HG02870 (cell line): ENCODE results near the gene KLF18.
"Not testable (repeated sequence)": the region's sequence is repeated elsewhere in the genome, so short reads cannot be mapped to it uniquely, and the experiment has no call there.

Experiments
- ATAC-seq: cut with Tn5 transposase; IDR thresholded peaks from one replicate; pipeline ENCODE4 v1.9.1; 2021; ENCODE audit warnings: mild to moderate bottlenecking, moderate library complexity; ENCODE audit not compliant: unreplicated experiment

The KLF18 gene

GRCh38 chr1:44141531-44141930, at the start of gene KLF18:
Gene KLF18, minus strand, starts transcription at chr1:44141631. Its CDS starts 0 bp downstream, at chr1:44141631.
- no peak for ATAC-seq

DNA sequence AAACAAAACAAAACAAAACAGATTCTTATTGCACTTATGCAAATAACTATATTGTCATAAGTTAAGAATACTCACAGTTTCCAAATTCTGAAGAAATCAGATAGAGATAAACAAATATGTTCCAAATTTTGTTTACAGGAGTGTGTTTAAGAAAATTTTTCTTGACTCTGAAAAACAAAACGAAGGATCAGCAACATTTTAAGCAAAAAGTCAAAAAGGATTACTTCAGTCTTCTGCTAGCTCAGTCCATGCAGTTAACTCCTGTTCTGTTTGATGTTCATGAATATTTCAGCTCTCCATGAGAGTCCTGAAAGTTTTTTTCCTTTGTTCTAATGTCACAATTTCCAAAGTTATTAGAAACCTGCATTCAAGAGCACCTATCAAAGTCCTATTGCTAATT, 33.2 kb upstream of the KLF18 start:
- ATAC-seq, result no peak

DNA sequence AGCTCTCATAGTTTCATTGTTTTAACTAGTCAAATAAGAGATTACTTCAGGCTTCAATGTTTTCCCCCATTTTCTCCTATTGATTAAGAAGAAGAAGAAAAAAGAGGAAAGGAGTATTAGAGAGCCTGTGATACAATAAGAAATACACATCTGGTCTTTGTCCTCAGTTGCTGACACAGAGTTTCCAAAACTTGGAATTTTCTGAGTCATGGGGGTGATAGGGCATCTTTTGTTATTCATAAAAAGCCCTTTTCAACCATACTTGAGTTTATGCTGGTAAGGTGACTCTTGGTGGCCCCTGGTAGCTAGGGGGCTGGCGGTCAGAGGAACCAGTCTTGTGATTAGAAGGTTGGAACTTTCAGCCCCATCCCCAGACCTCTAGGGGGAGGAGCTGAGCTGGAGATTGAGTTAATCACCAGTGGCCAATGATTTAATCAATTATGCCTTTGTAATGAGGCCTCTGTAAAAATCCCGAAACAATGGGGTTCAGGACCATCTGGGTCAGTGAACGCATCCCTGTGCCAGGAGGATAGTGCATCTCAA, 28.9 kb upstream of the KLF18 start:
- no peak for ATAC-seq

- no peak for ATAC-seq
Observed at GRCh38 chr1:44168520-44169098, 27.2 kb upstream of the KLF18 start.

DNA sequence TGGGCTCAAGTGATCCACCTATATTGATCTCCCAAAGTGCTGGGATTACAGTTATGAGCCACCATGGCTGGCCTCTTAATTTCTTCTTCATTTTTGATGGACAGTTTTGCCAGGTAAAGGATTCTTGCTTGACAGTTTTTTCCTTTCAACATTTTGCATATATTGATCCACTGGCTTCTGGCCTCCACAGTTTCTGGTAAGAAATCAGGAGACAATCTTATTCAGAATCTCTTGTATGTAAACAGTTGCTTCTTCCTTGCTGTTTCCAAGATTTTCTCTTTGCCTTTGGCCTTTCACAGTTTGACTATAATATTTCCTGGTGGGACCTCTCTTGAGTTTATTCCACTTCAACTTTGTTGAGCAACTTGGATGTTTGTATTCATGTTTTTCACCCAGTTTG, 20.1 kb upstream of the KLF18 start:
- ATAC-seq, result no peak

DNA sequence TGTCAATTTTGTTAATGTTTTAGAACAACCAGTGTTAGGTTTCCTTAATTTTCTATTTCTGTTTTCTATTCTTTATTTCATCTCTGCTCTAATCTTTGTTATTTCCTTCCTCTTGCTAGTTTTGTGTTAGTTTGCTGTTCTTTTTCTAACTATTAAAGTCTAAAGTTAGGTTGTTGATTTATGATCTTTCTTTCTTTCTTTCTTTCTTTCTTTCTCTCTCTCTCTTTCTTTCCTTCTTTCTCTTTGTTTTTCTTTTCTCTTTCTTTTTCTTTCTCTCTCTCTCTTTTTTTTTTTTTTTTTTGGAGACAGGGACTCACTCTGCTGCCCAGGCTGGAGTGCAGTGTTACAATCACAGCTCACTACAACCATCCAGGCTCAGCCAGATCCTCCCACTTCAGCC, 17.4 kb upstream of the KLF18 start:
- no peak for ATAC-seq

DNA sequence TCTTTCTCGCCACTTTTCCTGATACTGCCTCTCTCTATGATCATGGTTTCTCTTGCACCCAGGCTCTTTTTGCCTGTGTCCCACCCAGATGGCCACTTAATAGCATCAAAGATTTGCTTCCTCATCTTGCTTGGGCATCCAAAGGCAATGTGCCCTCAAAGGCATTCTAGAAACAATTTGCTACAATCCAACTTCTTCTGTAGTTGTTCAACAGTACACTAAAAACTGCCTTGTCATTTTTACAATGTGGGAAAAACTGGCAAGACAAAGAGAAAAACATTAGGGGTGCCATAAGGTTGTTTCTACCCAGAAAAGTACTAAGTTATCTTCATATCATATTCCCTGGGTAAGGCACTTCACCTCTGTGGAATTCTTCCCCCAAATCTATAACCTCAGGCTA, 16.5 kb upstream of the KLF18 start:
- no peak for ATAC-seq

DNA sequence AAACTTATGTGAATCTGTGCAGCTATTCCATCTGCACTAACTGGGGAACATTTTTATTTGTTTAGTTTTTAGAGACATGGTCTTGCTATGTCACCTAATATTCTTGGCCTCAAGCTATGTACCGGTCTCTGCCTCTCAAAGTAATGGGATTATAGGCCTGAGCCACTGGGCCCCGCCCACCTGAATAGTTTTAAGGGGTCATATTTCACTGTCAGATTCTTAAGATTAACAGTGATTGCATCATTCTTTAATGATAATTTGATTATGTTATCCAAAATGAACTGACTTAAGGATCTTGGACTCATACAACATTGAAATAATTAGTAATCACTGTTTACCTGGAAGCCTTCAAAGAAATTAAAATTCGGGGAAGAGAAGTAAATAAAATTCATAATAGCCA, 12.6 kb upstream of the KLF18 start:
- no peak for ATAC-seq

DNA sequence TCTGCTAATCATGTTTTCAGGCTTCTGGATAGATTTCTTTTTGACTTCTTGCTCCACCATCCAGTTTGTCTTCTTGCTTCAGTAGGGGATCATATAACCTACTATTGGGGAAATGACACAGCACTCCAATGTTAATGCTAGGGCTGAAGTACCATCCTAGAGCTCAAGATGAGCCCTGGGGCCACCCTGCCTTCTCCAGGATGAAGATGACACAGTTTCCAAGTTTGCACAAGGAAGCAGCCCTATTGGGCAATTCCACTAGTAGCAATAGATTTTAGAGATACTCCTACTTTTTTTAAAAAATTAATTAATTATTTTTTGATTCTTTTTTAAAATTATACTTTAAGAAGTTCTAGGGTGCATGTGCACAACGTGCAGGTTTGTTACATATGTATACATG, 11.3 kb upstream of the KLF18 start:
- no peak for ATAC-seq

DNA sequence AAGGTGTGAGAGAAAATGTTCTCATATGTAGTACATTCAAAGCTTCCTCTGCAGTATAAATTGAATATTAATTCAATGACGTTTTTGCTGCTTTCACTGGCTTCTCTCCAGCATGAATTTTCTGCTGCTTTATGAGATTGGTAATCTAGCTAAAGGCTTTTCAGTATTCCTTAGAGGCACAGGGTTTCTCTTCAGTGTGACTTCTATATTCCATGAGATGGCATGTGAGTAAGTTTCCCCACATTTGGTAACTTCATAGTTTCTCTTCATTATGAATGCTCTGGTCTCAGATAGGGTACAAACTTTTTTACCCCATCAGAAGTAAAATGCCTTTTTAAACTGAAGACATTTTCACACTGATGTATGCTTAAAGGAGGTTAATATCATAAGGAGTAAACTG, 10.4 kb upstream of the KLF18 start:
- ATAC-seq, result no peak

DNA sequence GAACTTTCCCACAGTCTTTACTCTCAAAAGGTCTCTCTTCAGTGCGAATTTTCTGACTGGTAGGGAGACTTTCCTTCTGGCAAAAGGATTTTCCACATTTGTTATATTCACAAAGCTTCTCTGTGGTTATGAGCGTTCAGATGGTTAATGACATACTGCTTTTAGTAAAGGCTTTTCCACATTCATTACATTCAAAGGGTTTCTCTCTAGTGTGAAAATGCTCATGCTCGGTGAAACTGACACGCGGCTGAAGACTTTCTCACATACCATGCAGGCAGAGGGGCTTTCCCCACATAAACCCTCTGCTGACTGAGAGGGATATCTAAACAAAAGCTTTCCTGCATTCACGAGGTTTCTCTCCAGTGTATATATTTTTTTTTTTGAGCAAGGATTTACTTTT, 9.9 kb upstream of the KLF18 start:
- no peak for ATAC-seq

GRCh38 chr1:44147582-44147981, 6.2 kb upstream of the KLF18 start:
- ATAC-seq, result no peak

DNA sequence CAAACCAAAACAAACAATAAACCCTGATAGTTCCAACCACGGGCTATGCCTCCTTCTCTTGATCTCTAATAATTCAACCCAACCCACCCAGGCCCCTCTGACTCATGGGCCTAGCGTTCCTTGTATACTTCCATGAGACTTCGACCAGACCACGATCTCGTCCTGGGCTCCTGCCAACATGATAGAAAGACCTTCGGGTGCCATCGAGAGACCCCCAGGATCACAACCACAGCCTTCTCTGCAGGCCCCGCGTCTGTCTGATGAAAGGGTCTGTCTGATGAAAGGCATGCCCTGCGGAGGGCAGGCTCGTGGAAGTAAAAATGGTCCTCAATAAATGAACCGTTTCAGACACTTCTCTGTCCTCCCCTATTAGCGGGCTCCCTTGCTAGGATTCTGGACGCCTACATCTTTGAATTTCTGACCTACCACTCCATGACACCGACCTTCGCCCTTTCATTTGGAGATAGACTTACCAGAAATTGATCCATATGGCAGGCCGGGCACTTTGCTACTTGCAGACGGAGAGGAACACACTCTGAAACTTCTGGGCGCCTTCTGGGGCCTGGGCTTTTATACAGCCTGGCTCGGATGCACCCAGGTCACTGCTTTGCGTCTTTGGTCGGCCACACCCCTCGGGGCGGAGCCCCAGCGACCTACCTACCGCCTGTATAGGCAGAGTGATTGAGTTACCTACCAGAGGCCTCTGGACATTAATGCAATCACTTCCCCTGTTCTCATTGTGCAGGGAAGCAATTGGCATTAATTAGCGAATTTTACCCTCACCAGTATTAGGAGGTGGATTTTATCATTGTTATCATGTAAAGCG, 5.3 kb upstream of the KLF18 start:
- ATAC-seq, result no peak

- ATAC-seq, result no peak
Observed at GRCh38 chr1:44144962-44145756, 3.7 kb upstream of the KLF18 start.

DNA sequence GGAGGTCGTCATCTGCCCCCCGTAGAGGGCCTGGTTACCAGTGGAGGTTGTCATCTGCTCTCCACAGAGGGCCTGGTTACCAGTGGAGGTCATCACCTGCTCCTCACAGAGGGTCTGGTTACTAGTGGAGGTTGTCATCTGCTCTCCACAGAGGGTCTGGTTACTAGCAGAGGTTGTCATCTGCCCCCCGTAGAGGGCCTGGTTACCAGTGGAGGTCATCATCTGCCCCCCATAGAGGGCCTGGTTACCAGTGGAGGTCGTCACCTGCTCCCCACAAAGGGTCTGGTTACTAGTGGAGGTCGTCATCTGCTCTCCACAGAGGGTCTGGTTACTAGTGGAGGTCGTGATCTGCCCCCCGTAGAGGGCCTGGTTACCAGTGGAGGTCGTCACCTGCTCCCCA, 1.9 kb downstream of the KLF18 start:
- ATAC-seq, result not testable (repeated sequence)

DNA sequence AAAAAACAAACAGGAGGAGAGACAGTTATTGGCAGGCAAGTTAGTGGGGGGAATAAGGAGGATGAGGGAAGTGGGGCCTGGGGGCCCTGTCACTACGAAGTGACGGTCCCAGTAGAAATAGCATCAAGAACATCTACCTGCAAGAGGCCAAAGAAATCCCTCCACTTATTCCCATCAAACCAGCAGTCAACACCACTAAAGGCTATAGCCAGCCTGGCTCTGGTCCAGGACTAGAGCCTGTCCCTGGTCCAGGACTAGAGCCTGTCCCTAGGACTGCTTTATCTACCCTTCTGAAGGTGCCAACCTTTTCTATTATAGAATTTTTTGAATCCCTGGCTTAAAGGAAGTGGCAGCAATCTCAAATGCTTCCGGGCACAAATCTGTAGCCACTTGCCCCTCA, 3.2 kb downstream of the KLF18 start:
- ATAC-seq, result no peak

DNA sequence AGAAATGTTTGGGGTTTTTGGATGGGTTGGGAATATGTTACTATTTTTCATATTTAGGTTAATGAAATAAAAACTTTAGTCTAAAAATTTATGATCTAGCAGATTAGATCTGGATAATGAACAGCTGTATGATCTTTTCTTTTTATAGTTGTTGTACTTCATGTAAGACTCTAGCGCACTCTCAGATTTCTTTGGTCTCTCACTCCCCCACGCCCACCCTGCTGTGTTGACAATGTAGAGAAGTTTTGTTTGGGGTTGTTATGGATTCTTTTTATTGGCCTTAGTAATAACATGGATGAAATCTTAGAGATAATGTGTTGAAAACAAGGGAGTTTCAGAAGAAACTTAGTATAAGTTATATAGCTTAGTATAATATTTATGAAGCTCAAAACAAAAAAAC, 5.5 kb downstream of the KLF18 start:
- no peak for ATAC-seq

DNA sequence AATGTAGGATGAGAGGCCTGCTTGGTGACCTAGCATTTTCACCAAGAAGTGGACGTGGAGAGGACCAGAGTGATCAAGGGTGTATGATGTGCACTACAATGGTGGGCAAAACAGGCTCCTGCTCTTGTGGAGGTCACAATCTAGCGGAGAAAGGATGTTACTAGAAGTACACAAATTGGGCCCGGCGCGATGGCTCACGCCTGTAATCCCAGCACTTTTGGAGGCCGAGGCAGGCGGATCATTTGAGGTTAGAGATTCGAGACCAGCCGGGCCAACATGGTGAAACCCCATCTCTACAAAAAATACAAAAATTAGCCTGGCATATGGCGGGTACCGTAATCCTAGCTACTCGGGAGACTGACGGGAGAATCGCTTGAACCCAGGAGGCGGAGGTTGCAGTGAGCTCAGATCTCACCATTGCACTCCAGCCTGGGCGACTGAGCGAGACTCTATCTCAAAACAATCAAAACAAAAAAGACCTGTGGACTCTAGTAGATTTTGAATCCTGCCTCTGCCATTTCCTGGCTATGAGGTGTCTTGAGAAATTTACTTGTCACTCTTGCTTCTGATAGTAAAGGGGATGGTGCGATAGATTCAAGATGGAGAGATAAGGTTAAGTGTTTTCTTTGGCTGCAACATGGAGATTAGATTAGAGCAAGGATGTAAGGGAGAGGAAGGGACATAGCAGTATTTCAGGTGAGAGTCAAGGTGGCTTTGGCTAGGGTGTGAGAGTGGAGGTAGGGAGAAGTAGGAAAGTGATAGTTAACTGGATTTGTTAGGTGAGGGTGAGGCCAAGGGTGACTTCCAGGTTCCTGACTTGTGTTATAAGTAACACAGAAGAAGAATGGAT, 7.1 kb downstream of the KLF18 start:
- ATAC-seq, result no peak

GRCh38 chr1:44131411-44131810, 10.0 kb downstream of the KLF18 start:
- no peak for ATAC-seq

DNA sequence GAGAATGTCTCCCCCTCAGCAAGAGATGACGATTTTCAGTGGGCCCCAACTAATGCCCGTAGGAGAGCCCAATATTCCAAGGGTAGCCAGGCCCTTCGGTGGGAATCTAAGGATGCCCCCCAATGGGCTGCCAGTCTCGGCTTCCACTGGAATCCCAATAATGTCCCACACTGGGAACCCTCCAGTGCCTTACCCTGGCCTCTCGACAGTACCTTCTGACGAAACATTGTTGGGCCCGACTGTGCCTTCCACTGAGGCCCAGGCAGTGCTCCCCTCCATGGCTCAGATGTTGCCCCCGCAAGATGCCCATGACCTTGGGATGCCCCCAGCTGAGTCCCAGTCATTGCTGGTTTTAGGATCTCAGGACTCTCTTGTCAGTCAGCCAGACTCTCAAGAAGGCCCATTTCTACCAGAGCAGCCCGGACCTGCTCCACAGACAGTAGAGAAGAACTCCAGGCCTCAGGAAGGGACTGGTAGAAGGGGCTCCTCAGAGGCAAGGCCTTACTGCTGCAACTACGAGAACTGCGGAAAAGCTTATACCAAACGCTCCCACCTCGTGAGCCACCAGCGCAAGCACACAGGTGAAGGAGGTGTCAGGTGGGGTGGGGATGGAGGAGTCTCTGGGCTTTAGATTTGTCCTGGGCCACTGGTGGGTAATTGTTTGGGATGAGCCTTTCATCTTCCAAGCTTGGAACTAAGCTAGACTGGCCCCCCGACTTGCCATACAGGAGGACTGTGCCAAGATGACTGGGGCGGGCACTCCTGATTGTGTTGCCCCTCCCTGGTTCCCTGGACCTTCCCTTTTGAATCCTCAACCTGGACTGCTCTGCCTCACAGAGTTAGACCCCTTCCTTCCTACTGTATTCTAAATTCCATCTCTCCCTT, 11.6 kb downstream of the KLF18 start:
- ATAC-seq, result no peak
